Measurements from ENCODE around the gene FOXP2. TPM values are rescaled to one million over a fixed set of nuclear protein-coding genes. Genes with fewer than 3 reads are reported as not detected.

Gene FOXP2
- total and polyA plus RNA-seq, 9 donors = 5.0 to 26.5 (median 15.0) TPM

DNA sequence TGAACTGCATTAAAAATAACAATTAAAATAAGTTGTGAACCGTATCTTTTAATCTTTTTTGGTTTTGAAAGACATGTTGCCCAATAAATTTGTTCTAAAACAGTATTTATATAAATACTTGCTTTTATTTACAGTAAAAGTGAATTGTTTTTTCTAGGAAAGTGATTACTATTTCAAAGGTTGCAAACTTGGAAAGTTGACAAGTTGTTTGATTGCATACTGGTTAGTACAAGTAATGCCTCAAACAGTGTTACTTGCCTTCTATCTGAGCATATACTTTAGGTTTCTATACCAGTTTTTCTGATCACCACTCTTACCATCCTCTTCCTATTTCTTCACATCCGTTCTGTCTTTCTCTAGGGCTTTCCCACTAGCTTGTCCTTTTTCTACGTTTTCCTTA is 212.6 kb downstream of the FOXP2 start:
- no peak for DNase-seq
- Histone ChIP-seq H3K4me1 (ENCODE audit: insufficient read depth) (no peaks in the 10 kb centered on the region), H3K27ac (no peak overlapping the region), H3K4me3 (no peak overlapping the region), H3K27me3 (no peaks in the 10 kb centered on the region), H3K9me3 (no peaks in the 10 kb centered on the region), H3K36me3 (no peaks in the 10 kb centered on the region)
- intact Hi-C loops (cut with DNase I) = no loop called here
- no peak for TF ChIP-seq POLR2A (IDR thresholded peaks at IDR 0.05)
- TF ChIP-seq, protein P1, sequence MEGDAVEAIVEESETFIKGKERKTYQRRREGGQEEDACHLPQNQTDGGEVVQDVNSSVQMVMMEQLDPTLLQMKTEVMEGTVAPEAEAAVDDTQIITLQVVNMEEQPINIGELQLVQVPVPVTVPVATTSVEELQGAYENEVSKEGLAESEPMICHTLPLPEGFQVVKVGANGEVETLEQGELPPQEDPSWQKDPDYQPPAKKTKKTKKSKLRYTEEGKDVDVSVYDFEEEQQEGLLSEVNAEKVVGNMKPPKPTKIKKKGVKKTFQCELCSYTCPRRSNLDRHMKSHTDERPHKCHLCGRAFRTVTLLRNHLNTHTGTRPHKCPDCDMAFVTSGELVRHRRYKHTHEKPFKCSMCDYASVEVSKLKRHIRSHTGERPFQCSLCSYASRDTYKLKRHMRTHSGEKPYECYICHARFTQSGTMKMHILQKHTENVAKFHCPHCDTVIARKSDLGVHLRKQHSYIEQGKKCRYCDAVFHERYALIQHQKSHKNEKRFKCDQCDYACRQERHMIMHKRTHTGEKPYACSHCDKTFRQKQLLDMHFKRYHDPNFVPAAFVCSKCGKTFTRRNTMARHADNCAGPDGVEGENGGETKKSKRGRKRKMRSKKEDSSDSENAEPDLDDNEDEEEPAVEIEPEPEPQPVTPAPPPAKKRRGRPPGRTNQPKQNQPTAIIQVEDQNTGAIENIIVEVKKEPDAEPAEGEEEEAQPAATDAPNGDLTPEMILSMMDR (IDR thresholded peaks at IDR 0.05) = no peak
- no peak for TF ChIP-seq EP300 (IDR thresholded peaks at IDR 0.05)
- WGBS, 3 donors = 83 to 86% (median 83%) methylated on average over 3 of the region's 3 CpGs

DNA sequence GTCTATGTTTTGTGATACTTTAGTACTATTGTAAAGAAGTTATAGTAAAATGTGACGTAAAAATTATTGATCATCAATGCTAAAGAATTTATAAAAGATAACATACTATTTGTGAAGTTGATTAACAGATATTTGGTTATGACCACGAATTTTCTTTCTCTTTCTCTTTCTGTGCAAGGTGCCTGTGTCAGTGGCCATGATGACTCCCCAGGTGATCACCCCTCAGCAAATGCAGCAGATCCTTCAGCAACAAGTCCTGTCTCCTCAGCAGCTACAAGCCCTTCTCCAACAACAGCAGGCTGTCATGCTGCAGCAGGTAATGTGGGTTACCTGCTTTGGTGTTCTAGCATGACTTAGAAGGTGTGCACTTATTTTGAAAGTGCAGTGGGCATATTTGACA is 213.7 kb downstream of the FOXP2 start:
- H3K36me3 ChIP-seq = no peaks in the 10 kb centered on the region
- intact Hi-C loops (cut with DNase I) = no loop called here
- WGBS, 3 donors = 79 to 88% (median 87%) methylated on average over 2 of the region's 2 CpGs

DNA sequence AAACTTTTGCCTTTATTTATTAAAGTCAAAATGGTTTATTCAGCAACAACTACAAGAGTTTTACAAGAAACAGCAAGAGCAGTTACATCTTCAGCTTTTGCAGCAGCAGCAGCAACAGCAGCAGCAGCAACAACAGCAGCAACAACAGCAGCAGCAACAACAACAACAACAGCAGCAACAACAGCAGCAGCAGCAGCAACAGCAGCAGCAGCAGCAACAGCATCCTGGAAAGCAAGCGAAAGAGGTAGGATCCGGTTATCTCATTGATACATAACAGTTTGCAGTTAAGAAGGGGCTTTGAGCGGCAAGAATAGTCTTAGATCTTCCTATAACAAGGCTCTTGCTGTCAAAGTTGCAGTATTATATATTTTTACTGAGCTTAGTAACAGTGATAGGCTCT is 215.1 kb downstream of the FOXP2 start:
- H3K4me1 ChIP-seq (ENCODE audit: insufficient read depth) = no peaks in the 10 kb centered on the region
- no peak overlapping the region for H3K4me3 ChIP-seq
- H3K36me3 ChIP-seq = no peaks in the 10 kb centered on the region
- 97 to 99% (median 98%) methylated on average over 3 of the region's 3 CpGs for WGBS, 3 donors
- intact Hi-C loops (cut with DNase I) = no loop called here
- H3K27me3 ChIP-seq = no peaks in the 10 kb centered on the region
- TF ChIP-seq POLR2A (IDR thresholded peaks at IDR 0.05) (no peak), EP300 (IDR thresholded peaks at IDR 0.05) (no peak)
- TF ChIP-seq, protein P1 (IDR thresholded peaks at IDR 0.05) = no peak
- H3K27ac ChIP-seq = no peak overlapping the region
- H3K9me3 ChIP-seq = no peaks in the 10 kb centered on the region
- DNase-seq = no peak

More for the DNA sequence above, 213.7 kb downstream of the FOXP2 start:
- TF ChIP-seq EP300 (IDR thresholded peaks at IDR 0.05) (no peak), POLR2A (IDR thresholded peaks at IDR 0.05) (no peak)
- TF ChIP-seq, protein P1 (IDR thresholded peaks at IDR 0.05) = no peak
- H3K9me3 ChIP-seq = no peaks in the 10 kb centered on the region
- H3K27me3 ChIP-seq = no peaks in the 10 kb centered on the region
- no peak overlapping the region for H3K4me3 ChIP-seq
- DNase-seq = no peak
- H3K4me1 ChIP-seq (ENCODE audit: insufficient read depth) = no peaks in the 10 kb centered on the region
- no peak overlapping the region for H3K27ac ChIP-seq

DNA sequence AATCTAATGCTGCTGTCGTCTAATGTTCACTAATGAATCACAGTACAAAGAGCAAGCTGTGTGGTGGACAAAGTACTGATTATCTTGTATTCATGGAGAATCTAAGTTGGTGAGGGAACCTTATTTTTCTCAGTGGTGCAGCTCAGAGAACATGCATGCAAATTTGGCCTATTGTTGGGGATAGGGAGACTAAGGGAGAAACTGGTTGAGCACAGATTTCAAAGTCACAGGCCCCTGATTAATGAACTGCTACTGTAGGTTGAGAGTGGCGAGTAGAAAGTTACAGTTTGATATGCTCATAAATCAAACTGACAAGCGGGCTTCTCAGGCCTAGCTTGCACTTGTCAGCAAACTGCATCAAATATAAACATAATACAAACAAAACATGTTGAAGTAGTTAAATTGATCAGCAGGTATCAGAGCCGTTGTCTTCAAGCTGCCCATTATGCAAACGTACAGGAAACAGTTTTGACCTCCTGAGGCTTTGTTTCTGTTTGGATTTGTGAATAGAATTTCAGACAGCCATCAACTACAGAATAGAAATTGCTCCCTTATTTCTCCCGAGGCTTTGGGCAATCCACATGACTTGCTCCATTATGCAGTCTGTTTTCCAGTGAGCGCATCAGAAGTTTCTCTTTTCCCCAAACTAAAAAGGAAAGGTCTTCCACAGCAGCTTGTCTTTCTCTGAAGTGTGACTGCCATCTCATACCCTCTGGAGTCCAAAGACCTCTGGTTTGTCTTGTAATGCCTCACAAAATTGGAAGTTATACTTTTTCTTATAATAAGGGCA is 215.8 kb downstream of the FOXP2 start:
- 82 to 84% (median 83%) methylated on average over 7 of the region's 7 CpGs for WGBS, 3 donors
- intact Hi-C loops (cut with DNase I) = no loop called here
- no peaks in the 10 kb centered on the region for H3K27me3 ChIP-seq
- H3K36me3 ChIP-seq = no peaks in the 10 kb centered on the region
- no peak overlapping the region for H3K4me3 ChIP-seq
- no peak overlapping the region for H3K27ac ChIP-seq
- TF ChIP-seq EP300 (IDR thresholded peaks at IDR 0.05) (no peak), POLR2A (IDR thresholded peaks at IDR 0.05) (no peak)
- TF ChIP-seq, protein P1 (IDR thresholded peaks at IDR 0.05) = no peak
- DNase-seq = no peak
- no peaks in the 10 kb centered on the region for H3K4me1 ChIP-seq (ENCODE audit: insufficient read depth)
- no peaks in the 10 kb centered on the region for H3K9me3 ChIP-seq

Data from ovary (tissue), 9 donors.